G401 (cell line): Measurements from ENCODE around the gene MED25. TPM values are rescaled to one million over a fixed set of nuclear protein-coding genes. Genes with fewer than 3 reads are reported as not detected.
A peak's percentile ranks its signal among the peaks of the same experiment; 100 is the strongest.

Experiments
- DNase-seq: peaks from one replicate; pipeline ENCODE4 v3.0.0-alpha.2; 2015; ENCODE audit warnings: low spot score
- in situ Hi-C: cut with HindIII; loops from 2 replicates; pipeline ENCODE4 v1.10.0; 2016; ENCODE audit warnings: low sequenced_read_pairs, mixed read lengths
- total RNA-seq: library from RNA; depleted of rRNA; stranded (reverse); fragments of >200 nt; shearing (Covaris generic); gene quantifications from 2 replicates; pipeline ENCODE4 v1.2.3, GENCODE V29; 2014

MED25 gene
- total RNA-seq, 1 experiment from 2014 or later: 44.7 TPM

DNA sequence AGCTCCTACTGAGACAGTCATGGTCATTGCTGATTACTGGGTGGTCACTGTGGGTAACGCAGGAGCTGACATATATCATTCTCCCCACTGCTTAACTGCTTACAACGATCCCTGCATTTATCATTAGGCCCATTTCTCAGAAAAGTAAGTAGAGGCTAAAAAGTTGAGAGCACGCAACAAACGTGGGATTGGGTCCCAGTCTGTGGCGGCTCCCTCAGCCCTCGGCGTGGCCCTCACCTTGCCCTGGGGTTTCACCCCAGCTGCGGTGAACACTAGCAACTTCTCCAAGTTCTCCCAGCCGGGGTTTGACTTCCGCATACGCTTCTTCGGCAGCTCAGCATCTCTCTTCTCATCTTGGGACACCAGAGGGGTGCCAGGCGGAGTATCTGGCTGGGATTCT, 46.8 kb downstream of the MED25 start:
- DNase-seq: no peak
- in situ Hi-C loops: no loop called here

- peak; percentile 96 for DNase-seq
- in situ Hi-C loops: no loop called here
Measured at GRCh38 chr19:49866933-49867782, 49.1 kb downstream of the MED25 start, which contains the start of gene PNKP. PNKP (minus strand) TSS chr19:49867576; CDS start chr19:49867204, 372 bp downstream.

- in situ Hi-C loops: no loop called here
- no peak for DNase-seq
Measured at GRCh38 chr19:49869009-49869483, 51.0 kb downstream of the MED25 start.

- in situ Hi-C loops: no loop called here
- DNase-seq: peak; percentile 100
Measured at GRCh38 chr19:49869484-49870308, 51.6 kb downstream of the MED25 start.

DNA sequence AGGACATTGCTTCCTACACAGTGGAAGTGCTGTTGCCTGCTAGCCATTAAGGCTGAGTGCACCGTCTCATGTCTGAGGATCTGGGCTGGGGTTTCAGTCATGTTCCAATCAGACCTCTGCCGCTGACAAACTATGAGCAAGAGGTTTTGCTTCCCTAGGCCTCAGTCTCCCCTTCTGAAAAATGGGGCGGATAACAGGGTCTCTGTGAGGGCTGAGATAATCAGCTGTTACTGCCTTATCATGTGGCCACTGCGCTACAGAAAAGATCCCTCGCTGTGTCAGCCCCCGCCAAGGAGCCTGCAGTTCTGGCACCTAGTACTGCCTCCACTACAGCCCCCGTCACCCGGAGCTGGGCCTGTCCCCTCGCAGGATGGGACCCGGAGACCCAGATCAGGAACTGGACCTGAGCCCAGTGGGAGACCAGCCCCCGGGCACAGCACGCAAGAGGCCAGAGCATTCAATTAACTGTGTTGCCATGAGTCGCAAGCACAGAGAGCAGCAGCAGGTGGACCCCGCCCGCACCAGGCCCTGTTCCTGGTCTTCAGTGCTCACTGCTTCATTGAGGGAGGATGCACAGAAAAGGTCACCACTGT, 52.3 kb downstream of the MED25 start:
- in situ Hi-C loops: no loop called here
- DNase-seq: no peak

DNA sequence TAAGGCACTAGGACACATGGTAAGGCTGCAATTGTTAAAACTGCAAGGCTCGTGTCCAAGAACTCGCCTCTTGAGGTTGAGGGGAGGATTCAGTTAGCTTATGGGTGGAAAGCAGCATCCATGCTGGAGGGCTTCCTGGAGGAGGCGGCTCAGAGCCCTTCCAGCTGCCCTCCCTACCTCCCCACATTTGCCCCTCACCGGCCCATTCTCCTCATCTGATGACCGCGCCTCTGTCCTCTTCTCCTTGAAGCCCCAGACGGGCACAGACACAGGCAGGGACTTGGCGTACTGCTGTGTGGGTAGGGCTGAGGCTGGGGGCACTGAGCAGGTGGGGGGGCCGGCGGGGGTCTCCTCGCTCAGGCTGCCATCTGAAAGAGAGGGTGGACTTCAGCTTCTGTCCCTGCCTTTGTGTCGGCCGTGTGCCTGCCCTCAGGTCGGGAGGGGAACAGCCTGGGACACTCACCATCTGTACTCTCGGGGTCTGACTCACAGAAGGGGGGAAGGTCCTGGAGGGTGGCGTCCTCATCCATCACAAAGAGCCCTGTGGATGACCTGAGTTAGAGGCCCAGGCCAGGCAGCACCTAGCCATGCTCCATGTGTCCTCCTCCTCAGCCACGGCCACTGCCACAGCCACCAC, 53.4 kb downstream of the MED25 start:
- in situ Hi-C loops: no loop called here
- DNase-seq: no peak

- in situ Hi-C loops: no loop called here
- DNase-seq: no peak
Measured at GRCh38 chr19:49872245-49873128, 54.4 kb downstream of the MED25 start.

- in situ Hi-C loops: no loop called here
- DNase-seq: no peak
Measured at GRCh38 chr19:49873129-49873521, 55.0 kb downstream of the MED25 start.

DNA sequence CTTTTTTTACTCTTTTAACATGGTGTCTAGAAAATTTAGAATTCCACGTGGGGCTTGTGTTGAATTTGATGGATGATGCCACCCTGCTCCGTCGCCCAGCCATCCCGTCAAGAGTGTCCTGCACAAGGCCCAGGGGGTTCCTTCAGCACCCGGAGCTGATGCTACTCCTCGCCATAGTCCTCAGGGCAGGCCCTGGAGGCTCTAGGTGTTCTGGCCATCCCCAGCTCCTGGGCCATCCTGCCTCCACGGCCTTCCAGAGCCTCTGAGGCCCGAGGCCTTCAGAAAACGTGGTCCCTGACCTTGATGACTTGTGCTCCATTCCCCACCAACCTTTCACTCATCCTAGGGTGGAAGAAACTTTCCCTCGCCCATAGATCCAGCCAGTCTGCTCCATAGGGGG, 55.7 kb downstream of the MED25 start:
- in situ Hi-C loops: no loop called here
- no peak for DNase-seq

DNA sequence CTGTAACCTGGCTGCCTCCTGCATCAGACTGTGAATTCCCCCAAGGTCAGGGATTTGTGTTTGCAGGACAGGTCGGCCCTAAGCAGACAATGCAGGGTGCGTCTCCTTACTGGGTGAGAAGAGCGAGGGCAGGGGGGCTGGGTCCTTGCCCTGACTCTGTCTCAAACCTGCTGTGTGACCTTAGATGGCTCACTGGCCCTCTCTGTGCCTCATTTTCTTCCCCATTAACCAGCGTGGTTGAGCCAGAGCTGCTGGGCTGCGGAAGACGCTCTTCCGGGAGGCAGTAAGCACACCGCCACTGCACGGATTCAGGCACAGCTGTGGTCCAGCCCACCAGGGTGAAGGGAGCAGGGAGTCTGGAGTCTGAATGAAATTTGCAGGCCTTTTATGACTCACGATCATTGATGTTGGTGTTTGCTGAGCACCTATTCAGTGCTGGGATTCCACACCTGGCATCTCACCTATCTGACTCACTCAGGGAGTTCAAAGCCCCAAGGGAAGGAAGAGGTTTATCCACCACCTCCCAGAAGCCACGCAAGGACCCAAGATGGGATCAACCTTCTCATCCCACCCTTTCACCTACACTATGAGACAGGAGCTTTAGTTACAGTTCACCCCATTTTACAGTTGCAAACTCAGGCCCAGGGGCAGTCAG, 56.5 kb downstream of the MED25 start:
- in situ Hi-C loops: no loop called here

GRCh38 chr19:49875177-49875576, 57.1 kb downstream of the MED25 start:
- DNase-seq: no peak
- in situ Hi-C loops: no loop called here

More for the DNA sequence above, 56.5 kb downstream of the MED25 start:
- no peak for DNase-seq

GRCh38 chr19:49875857-49876421, 57.9 kb downstream of the MED25 start:
- peak; percentile 76 for DNase-seq
- in situ Hi-C loops: no loop called here

DNA sequence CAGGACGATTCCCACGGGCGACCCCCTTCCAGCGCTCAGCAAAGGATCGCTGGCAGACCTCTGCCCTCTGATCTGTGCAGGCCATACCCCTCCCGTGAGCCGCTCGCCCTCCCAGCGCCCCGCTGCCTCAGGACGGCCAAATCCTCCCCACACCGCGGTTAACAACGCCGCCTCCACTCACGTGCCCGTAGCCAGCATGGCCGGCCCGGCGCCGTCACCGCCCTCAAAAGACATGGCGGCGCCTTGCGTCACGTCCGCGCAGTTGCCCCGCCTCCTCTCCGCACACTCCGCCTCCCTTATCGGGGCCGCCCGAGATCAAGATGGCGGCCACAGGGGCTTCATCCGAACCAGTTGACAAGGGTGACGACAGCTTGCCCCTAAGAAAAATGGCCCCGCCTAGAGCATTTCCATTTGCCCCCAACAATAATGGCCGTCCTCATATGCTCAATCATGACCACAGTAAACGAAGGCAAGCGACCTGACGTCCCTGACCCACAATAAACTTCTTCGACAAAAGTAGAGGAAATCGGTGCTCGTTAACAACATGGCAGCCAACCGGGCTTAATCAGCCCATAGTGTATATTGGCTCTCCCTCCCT, 58.4 kb downstream of the MED25 start:
- in situ Hi-C loops: no loop called here
- DNase-seq: peak; percentile 99

- in situ Hi-C loops: no loop called here
- DNase-seq: peak; percentile 100
Measured at GRCh38 chr19:49877020-49877878, 59.2 kb downstream of the MED25 start, which contains the start of the genes AKT1S1 and TBC1D17. AKT1S1 (minus strand) TSS chr19:49877355; CDS start chr19:49873295, 4,060 bp downstream. TBC1D17 (plus strand) TSS chr19:49877702; CDS start chr19:49877724, 22 bp downstream.

GRCh38 chr19:49877879-49878743, 60.0 kb downstream of the MED25 start:
- in situ Hi-C loops: no loop called here
- peak; percentile 95 for DNase-seq
